HL-60/S4 treated with retinoic acid at 250 ng/mL for 4 days and 3 days (cell line): ENCODE data around the gene RERE.

Experiments used
- in situ Hi-C: fragments of 300-500 bp; cut with MboI; formaldehyde crosslinking; loops from 2 replicates; pipeline ENCODE4 v1.7.0; 2022; ENCODE audit warnings: low sequenced_read_pairs

The RERE gene

DNA sequence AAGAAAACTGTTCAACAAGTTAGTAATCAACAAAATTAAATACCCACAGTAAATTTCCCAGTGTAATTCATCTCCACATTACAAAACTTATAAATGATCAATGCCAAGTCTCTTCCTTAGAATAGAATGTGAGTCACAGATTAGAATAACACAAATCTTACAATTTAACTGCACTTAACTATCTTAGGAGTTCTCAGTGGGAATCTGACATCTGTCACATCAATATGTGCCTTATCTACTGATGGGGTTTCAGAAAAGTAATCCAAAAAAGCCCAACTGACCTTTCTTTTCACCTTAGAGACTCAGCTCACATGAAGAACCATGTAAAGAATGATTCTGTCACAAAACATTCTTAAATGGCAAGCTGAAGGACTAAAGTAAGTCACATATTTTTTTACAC lies 141.4 kb downstream of the RERE start:
- in situ Hi-C loops = no loop called here

DNA sequence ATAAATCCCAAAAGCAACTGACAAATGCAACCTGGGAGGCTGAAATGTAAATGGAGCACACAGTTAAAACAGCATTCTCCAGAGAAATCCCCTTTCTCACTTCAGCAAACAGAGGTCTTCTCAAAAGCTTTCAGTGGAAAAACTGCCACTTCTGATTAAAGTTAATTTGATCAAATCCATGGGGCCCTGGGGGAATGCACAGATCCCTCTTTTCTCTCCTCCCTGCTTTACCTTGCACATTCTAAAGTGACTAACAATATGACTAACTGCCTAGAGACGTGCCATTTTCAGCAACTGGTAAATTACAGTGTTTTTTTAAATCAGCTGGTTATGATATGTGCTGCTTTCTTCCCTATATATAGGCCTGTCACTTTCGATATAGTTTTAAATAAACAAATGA lies 142.5 kb downstream of the RERE start:
- in situ Hi-C loops = no loop called here

DNA sequence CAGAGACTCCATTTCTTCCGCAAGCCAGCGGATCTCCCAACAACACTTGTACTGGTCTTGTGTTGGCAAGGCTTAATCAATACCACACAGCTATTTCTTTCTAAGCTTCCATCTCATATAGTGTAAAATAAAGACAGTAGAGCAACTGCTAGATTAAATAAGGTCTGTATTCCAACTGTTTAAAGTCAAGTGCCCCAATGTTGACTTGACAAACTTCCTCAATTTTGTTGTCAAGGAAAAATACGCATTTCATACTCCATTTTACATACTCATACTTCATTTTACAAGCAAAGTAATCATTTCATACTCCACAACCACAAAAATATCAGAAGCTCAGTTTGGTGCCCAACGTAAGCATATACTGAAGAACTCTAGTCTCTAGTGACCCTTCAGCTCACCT lies 143.0 kb downstream of the RERE start:
- in situ Hi-C loops = no loop called here

DNA sequence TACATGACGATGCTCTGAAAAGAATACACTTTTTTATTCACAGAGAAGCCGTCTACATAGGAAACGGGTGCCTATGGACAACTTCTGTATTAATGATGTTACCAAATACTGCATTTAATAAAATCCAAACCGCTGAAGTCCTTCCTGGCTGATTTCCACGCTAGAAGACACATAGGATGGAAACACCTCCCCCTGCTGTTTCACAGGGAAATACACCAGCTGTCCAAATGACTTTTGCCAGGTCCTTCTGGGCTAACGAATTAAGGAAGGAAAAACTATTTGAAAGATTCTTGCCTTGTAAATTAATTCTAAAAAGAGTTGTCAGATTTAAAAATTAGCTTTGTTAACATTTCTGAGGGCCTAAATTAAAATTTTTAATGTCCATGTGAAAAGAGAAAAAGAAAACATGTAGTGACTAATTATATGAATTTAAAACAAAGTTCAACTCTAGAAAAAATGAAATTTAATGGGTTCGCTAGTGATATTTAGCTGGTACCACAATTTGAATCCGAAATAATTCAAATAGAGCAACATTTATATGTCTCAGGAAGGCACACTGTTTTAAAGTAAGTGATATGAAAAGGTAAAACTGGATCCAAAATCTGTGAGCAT lies 146.0 kb downstream of the RERE start:
- in situ Hi-C loops = no loop called here

DNA sequence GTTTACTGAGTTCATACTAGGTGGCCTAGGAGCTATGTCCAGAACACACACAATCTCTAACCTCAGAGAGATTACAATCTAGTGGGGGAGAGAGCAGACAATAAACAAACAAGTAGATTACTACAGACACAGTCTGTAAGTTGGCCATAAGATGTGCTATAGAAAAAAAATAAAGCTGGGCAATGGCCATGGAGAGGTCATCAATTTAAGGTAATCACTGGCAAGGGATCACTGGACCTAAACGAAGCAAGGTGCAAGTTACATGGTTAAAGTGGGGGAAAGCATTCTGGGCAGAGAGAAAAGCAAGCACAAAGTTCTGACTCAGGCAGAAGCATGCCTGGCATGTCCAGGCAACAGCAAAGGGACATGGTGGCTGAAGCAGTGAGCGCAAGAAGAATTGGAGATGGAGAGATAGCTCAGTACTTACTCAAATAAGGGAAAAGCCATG lies 147.0 kb downstream of the RERE start:
- in situ Hi-C loops = no loop called here

DNA sequence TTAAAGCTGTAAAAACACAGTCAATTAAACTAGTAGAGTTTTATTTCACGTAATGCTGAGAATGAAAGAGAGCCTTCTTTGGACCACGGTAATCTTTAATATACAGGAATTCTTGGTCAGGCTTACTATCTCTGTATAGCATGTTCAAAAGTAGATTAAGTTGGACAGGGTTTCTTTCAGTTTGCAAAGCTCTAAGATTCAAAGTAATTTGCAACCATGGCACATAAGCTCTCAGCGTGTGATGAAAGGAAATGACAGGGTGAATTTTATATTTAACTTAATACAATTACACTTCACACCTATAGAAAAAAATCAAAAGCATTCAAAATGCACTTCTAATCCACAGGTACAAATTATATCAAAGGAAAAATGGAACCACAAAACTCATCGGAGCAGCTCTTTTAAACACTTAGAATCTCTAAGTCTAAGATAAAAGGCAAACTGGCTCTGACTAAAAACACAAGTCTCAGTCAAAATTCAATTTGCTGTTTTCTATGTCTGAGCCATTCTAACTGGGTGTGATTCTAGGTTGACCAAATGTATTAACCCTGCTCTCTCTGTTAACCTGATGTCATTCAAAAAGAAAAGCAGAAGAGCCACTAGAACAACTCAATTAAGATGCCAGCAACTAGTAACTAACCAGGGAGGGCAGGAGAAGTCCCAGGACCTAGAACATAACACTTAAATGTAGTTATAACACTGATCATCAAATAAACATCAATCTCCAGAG lies 147.7 kb downstream of the RERE start:
- in situ Hi-C loops = no loop called here

DNA sequence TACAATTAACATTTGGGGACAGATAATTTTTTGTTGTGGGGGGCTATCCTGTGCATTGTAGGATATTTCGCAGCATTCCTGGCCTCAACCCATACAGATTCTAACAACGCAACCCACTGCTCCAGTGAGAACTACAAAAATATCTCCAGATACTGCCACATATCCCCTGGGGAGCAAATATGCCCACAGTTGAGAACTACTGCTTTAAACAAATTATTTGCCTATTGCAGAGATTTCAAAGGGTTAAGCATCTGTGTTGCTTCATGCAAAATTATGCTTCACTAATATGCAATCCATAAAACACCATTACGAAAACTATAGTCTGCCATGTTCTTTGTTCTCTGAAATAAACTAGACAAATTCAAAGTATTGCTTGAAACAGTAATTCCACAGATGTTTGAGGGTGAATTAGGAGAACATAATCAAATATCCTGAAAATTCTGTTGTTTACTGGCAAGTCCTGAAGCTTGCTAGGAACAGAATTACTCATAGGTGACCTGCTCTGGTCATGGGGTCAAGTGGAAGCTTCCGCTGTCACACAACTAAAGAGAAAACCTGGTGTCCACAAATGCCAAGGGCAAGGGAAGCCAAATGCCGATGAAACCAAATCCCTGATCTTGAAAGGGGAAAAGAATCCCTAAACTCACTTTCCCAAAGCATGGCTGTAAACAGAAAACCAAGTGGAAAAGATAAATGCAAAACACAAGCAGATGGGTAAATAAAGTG lies 149.4 kb downstream of the RERE start:
- in situ Hi-C loops = no loop called here

DNA sequence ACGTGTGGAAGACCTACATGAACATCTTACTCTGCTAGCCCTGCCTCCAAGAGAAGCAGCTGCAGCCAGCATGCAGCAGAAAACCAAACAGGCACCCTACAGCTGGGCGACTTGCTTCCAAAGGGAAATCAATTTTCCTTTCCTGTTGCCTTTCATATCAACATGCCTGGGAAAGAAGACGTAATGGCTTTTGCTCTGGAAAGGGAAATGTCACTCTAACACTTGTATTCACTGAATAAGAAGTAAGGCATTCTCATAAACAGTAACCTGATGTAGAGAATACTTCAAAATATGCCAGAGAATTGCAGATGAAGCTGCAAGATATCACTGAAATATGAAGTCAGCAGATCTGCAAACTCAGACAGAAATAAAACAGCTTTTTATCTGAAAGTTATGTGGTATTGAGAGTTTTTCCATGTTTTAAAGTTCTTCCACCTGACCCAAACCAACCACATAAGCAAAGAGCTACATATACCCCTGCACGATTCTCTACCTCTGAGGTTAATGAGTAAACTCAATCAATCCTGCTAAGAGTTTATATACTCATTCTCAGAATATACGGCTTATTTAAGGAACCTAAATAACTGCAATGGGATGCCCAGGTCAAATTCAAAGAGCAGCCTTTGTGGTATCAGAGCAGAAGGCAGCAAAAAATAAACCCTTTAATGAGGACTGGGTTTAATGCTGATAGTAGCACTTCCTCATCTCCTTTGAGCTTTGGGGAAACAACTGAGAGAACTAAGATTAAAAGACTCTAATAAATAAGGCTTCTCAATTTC lies 150.9 kb downstream of the RERE start:
- in situ Hi-C loops = no loop called here

DNA sequence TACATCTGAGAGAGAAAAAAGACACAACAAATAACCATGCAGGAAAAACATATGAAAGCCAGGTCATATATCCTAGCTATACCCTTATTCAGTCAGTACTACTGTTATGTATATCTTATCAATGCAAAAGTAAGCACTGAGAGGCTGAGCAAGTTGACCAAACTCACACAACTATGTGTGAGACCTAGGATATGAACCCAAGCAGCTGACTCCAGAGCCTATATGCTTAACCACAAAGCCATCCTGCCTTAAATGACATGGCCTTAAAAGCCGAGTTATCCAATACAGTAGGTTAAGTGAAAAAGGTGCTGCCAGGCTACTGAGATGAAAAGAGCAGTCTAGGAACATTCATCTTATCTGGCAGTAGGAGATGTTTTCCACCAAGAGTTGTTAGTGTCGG lies 151.6 kb downstream of the RERE start:
- in situ Hi-C loops = no loop called here

DNA sequence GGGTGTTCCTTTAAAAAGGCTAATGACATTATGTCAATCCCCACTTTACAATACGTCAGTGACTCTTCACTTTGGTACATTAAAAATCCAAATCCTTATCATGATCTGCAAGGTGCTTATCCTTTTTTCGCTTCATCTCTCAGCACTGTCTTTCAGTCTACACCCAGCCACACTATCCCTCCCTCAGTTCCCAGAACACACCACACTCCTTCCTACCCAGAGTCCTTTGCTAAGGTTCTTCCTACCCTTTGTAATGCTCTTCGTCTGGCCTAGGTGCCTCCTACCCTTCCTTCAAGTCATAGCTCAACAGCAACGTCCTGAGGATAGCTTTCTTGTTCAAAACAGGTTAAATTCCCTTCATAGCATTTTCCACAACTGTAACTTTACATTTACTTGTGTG lies 152.6 kb downstream of the RERE start:
- in situ Hi-C loops = no loop called here

DNA sequence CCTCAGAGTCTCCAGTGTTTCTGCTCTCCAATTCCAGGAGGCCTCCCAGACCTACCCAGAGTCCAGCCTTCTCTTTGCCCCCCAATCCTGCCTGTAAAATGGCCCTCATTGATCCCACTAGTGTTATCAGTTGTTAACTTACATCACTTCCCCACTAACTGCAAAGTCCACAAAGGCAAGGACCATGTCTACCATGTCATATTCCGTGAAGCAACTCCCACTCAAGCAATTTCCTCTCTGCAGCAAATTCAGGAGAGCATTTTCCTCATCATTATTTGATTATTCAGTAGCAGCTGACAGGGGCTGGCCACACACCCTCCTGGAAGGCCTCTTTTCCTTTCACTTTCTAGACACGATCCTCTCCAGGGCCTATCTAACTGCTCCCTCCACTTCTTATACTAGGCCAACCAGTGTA lies 153.5 kb downstream of the RERE start:
- in situ Hi-C loops = no loop called here

DNA sequence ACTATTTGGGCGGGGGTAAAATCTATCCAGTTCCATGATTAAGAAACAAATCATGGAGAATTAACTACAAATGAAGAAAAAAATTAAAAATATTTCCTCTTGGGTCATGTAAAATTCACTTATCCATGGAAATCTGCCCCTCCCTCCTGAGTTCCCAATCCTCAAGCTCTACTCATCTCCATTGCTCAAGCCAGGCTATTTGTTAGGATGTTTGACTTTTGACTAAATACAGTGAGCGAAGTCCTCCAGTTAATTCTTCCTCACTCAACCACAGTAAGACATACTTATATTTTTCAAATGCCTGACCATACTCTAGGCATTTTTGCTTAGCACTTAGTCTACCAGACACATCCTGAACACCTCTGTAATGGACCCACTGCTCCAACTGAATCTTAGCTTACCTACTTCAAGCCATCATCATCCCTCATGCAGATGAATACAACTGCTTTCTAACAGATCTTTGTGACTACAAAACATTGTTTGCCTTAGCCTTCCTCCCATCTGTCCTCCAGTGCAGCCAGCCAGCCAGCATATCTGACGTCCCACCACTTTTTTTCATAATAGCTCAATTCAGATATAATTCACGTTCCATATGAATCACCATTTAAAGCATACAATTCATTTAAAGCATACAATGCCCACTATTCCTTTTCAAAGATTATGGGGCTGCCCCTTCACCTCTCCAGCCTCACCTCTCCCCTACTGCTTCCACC lies 154.2 kb downstream of the RERE start:
- in situ Hi-C loops = no loop called here

DNA sequence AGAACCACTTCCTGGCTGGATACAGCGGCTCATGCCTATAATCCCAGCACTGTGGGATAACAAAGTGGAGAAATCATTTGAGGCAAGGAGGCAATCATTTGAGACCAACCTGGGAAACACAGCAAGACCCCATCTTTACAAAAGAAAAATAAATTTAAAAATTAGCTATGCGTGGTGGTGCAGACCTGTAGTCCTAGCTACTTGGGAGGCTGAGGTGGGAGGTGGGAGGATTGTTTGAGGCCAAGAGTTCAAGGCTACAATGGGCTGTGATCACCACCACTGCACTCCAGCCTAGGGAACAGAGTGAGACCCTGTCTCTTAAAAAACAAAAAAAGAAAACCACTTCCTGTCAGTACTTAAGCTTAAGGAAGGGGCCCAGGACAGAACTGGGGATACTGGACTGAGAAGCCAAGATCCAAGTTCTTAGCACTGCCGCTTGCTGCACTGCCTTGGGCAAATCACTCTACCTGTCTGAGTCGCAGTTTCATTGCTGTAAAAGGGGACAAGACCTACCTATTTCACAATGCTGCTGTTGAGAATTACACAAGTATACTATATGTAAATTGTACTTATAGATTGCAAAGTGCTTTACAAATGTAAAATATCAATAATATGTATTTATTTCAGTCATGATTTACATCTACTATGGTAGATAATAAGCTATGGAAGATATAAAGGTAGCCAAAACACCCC lies 154.9 kb downstream of the RERE start:
- in situ Hi-C loops = no loop called here

DNA sequence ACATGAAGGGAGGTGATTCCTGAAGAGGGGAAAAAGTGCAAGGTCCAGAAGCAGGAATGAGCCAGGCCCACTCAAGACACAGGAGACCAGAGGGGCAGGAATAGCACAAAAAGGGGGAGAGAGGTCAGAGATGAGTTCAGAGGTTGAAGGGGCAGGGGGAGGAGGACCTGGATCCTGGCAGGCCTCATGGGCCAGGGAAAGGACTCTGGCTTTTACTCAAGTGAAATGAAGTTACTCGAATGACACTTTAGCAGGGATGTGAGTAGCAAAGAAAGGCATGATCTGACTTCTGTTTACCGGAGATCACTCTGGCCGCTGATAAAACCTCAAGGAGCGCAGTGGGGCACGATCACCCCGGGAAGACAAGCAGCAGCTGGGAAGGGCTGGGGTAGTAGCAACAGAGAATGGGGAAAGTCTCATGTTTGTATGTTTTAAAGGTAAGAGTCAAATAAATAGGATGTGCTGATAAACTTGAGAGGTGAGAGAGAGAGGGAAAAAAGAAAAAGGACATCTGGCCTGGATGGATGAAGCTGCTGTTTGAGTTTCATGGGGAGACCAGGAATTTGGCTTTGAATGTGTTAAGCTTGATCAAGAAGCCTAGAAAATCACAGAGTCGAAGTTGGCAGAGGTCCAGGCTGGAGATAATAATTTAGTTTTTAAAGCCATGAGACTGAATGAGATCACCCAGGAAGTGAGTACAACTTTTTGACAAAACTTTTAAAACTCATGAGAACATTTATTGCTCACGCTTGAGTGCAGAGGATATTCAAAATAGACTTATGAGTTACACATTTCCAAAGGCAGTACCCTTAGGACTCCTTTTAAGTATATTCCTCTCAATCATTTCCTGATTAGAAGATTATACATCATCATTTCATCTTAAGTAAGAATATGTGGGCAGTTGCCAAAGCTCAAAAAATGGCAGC lies 156.0 kb downstream of the RERE start:
- in situ Hi-C loops = no loop called here

DNA sequence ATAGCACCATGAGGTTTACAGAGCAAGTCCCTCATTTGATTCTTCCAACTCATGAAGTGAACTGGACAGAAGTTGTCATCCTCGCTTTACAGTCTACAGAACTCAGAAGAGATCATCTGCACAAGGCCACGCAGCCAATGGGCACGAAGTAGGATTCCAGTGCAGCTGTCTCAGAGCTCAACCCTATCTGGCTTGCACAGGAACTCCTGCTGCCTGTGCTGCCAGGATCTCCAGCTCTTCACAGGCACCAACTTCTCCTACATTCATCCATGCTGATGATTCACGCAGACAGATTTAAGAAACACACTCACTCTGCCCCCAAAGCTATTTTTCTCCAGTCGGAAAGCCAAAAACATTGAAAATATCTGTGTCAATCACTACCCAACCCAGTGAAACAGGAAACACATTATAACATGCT lies 157.0 kb downstream of the RERE start:
- in situ Hi-C loops = no loop called here

DNA sequence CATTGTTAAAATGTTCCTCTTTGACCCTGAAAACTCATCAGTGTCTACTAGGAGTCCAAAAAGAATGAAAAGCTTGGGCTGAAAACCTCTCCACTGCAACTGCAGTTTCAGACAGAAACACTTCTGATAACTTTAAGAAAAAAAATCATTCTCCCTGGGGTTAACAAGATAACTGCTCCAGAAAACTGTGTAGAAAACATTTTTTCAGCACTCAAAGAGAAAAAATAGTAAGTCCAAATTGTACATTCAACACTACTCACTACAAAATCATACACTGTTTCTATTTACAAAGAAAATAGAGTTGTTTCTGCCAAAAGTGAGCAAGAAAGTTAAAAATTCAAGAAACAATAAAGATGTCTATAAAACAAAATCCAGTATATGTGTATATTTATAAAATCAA lies 157.8 kb downstream of the RERE start:
- in situ Hi-C loops = no loop called here

DNA sequence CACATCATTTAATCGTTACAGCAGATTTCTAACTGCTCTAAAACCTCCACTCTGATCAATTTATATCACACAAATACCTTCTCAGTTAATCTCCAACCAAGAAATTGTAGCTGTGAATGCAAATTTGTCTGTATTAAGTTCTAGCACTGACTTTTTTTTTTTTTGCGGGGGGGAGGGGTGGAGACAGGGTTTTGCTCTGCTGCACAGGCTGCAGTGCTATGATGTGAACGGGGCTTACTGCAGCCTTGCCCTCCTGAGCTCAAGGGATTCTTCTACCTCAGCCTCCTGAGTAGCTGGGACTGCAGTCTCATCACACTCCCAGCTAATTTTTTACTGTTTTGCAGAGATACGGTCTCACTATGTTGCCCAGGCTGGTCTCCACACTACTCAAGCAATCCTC lies 163.6 kb downstream of the RERE start:
- in situ Hi-C loops = no loop called here

DNA sequence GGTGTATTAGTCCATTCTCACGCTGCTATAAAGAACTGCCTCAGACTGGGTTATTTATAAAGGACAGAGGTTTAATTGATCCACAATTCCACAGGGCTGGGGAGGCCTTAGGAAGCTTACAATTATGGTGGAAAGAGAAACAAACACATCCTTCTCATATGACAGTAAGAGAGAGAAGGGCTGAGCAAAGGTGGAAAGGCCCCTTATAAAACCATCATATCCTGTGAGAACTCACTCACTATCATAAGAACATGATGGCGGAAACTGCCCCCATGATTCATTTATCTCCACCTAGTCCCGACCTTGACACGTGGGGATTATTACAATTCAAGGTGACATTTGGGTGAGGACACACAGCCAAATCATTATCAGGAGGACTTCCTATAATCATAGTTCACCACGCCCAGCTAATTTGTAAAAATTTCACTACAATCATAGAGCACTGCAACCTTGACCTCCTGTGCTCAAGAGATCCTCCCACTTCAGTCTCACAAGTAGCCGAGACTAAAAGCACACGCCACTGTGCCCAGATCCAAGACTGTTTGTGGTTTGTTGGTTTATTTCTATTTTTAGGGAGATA lies 164.9 kb downstream of the RERE start:
- in situ Hi-C loops = no loop called here

DNA sequence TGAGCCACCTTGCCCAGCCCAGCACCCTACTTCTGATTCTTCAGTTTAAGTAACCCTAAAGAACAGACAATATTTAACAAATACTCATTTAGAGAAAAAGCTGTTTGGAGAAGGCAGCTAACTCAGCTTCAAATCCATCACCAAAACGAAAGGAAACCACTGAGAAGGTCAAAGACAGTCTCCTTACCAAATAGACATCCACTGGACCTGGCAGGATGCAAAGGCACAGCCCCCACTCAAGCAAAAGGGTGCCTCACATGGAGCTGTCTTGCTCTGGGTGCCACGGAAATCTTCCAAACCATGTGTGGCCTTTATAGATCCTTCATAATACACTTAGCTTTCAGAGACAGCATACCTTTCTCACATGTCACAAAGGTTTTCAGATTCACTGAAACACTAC lies 165.5 kb downstream of the RERE start:
- in situ Hi-C loops = no loop called here
